Activated CD4-positive, alpha-beta T cell treated with anti-CD3 and anti-CD28 coated beads, Interleukin-2, amount 10 ng/mL, durations not matched to agents 7 days and 5 days (primary cell): Measurements from ENCODE around the gene PTGFR. TPM values are rescaled to one million over a fixed set of nuclear protein-coding genes. Genes with fewer than 3 reads are reported as not detected.

Experiments
- CTCF ChIA-PET: fragments of 350-600 bp; sonication (Branson Sonifier 250); formaldehyde crosslinking; loops from one replicate; lab custom pipeline; 2021; ENCODE audit warnings: antibody characterized with exemption; lab: Charles Lee
- POLR2A ChIA-PET: fragments of 350-600 bp; sonication (Branson Sonifier 250); formaldehyde crosslinking; loops from one replicate; lab custom pipeline; 2021; ENCODE audit warnings: antibody characterized with exemption; lab: Charles Lee
- DNase-seq: peaks from one replicate; pipeline ENCODE4 v3.0.0-alpha.2; 2020
- H3K27ac Mint-ChIP-seq: one replicate; pipeline ENCODE4 v1.8.0; 2021; ENCODE audit warnings: mild to moderate bottlenecking, moderate library complexity, mixed read lengths
- H3K27me3 Mint-ChIP-seq: one replicate; pipeline ENCODE4 v1.8.0; 2021; ENCODE audit warnings: mixed read lengths
- H3K36me3 Mint-ChIP-seq: one replicate; pipeline ENCODE4 v1.8.0; 2021; ENCODE audit warnings: low read depth, mixed read lengths
- H3K4me1 Mint-ChIP-seq: one replicate; pipeline ENCODE4 v1.8.0; 2021; ENCODE audit warnings: mixed read lengths
- H3K4me3 Mint-ChIP-seq: one replicate; pipeline ENCODE4 v1.8.0; 2021; ENCODE audit warnings: mild to moderate bottlenecking, moderate library complexity, mixed read lengths
- H3K9me3 Mint-ChIP-seq: one replicate; pipeline ENCODE4 v1.8.0; 2021; ENCODE audit warnings: mixed read lengths
- total RNA-seq, 2 experiments: library from RNA; stranded (reverse); gene quantifications; one replicate each; pipeline ENCODE4 v1.2.3, GENCODE V29; 2021

Gene PTGFR
- total RNA-seq, 2 experiments from 2014 or later: not detected

DNA sequence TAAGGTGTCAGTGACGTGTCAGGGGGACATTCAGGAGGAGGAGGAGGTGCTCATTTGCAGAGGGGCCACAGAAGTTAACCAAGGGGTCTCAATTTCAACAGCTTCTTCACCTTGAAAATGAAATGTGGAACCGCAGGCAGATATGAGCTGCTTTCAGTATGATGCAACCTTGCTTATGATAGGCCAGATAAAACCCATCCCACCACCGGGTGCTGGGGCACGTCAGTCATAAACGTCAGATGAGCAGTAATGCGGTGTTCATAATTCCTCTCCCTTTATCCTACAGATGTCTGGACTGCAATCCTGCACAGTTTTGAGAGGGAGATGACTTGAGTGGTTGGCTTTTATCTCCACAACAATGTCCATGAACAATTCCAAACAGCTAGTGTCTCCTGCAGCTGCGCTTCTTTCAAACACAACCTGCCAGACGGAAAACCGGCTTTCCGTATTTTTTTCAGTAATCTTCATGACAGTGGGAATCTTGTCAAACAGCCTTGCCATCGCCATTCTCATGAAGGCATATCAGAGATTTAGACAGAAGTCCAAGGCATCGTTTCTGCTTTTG is 1.7 kb downstream of the PTGFR start:
- Mint-ChIP-seq H3K27ac (no peak overlapping the region), H3K4me3 (no peak overlapping the region), H3K27me3 (peaks cover 44% of the 10 kb centered on the region), H3K36me3 (no peaks in the 10 kb centered on the region), H3K4me1 (peaks cover 4% of the 10 kb centered on the region), H3K9me3 (no peaks in the 10 kb centered on the region)
- no peak for DNase-seq
- ChIA-PET CTCF (no interaction called here), POLR2A (no interaction called here)

DNA sequence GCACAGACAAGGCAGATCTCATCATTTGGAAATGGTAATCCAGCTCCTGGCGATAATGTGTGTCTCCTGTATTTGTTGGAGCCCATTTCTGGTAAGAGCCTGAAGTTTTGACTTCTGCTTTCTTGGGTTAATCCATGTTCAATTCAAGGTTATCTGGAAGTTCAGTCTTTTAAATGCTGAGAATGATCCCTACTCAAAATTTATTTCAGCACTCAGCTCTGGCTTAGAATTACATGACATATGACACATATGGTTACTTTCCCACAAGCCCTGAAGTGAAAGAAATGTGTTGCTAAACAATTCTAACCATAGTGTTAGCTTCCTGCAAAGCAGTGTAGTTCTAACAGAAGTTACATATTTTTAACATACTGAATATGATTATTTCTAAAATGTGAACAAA is 2.7 kb downstream of the PTGFR start:
- H3K27me3 Mint-ChIP-seq: peaks cover 44% of the 10 kb centered on the region
- CTCF ChIA-PET: no interaction called here
- POLR2A ChIA-PET: no interaction called here
- H3K36me3 Mint-ChIP-seq: no peaks in the 10 kb centered on the region
- H3K4me1 Mint-ChIP-seq: peaks cover 4% of the 10 kb centered on the region
- no peaks in the 10 kb centered on the region for H3K9me3 Mint-ChIP-seq
- DNase-seq: no peak
- H3K4me3 Mint-ChIP-seq: no peak overlapping the region
- no peak overlapping the region for H3K27ac Mint-ChIP-seq

DNA sequence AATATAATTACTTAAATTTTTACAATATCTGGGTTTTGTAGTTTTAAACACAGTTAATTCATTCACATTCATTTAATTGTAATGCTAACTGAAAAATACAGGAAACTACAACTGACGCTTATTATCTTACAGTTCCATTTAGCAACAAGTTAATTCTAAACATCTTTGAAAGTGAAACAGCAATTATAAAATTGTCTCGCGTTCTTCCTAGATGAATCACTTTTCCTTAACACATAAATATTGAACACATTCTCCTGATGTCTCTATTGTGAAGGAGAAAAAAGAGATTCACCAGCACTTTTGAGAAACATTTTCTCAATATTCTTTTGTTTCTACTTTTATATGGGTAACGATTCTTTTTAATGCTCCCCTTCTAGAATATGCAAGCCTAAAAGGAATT is 6.4 kb downstream of the PTGFR start:
- ChIA-PET POLR2A (no interaction called here), CTCF (interaction anchor here (0.6 kb wide), 1 partner anchor 351 kb away, joined by 4 read pairs; no protein-coding TSS in a partner anchor)
- no peaks in the 10 kb centered on the region for H3K36me3 Mint-ChIP-seq
- no peak overlapping the region for H3K4me3 Mint-ChIP-seq
- no peaks in the 10 kb centered on the region for H3K9me3 Mint-ChIP-seq
- peaks cover 14% of the 10 kb centered on the region for H3K27me3 Mint-ChIP-seq
- no peaks in the 10 kb centered on the region for H3K4me1 Mint-ChIP-seq
- H3K27ac Mint-ChIP-seq: no peak overlapping the region
- DNase-seq: no peak

- H3K27ac Mint-ChIP-seq: no peak overlapping the region
- CTCF ChIA-PET: interaction anchor here (1.0 kb wide), 1 partner anchor 39 kb away, joined by 3 read pairs; no protein-coding TSS in a partner anchor
- no peaks in the 10 kb centered on the region for H3K36me3 Mint-ChIP-seq
Measured at GRCh38 chr1:78500529-78500928, 9.8 kb downstream of the PTGFR start.

GRCh38 chr1:78501203-78501602 is 10.4 kb downstream of the PTGFR start:
- no peak overlapping the region for H3K27ac Mint-ChIP-seq
- H3K27me3 Mint-ChIP-seq: no peaks in the 10 kb centered on the region
- ChIA-PET CTCF (interaction anchor here (1.0 kb wide), 1 partner anchor 40 kb away, joined by 3 read pairs; no protein-coding TSS in a partner anchor), POLR2A (no interaction called here)
- H3K4me3 Mint-ChIP-seq: no peak overlapping the region
- no peaks in the 10 kb centered on the region for H3K9me3 Mint-ChIP-seq
- H3K4me1 Mint-ChIP-seq: no peaks in the 10 kb centered on the region
- DNase-seq: no peak
- H3K36me3 Mint-ChIP-seq: no peaks in the 10 kb centered on the region

More at GRCh38 chr1:78500529-78500928, 9.8 kb downstream of the PTGFR start:
- H3K27me3 Mint-ChIP-seq: no peaks in the 10 kb centered on the region
- no peak overlapping the region for H3K4me3 Mint-ChIP-seq
- H3K4me1 Mint-ChIP-seq: no peaks in the 10 kb centered on the region
- DNase-seq: no peak
- H3K9me3 Mint-ChIP-seq: no peaks in the 10 kb centered on the region
- POLR2A ChIA-PET: no interaction called here

- ChIA-PET POLR2A (no interaction called here), CTCF (no interaction called here)
- H3K36me3 Mint-ChIP-seq: no peaks in the 10 kb centered on the region
- H3K27me3 Mint-ChIP-seq: peaks cover 2% of the 10 kb centered on the region
- H3K9me3 Mint-ChIP-seq: peaks cover 13% of the 10 kb centered on the region
- no peak overlapping the region for H3K27ac Mint-ChIP-seq
- H3K4me1 Mint-ChIP-seq: no peaks in the 10 kb centered on the region
- no peak for DNase-seq
- H3K4me3 Mint-ChIP-seq: no peak overlapping the region
Measured at GRCh38 chr1:78511334-78511733, 20.6 kb downstream of the PTGFR start.

GRCh38 chr1:78516716-78517115 is 25.9 kb downstream of the PTGFR start:
- Mint-ChIP-seq H3K36me3 (no peaks in the 10 kb centered on the region), H3K9me3 (peaks cover 5% of the 10 kb centered on the region), H3K27me3 (no peaks in the 10 kb centered on the region), H3K4me1 (no peaks in the 10 kb centered on the region), H3K27ac (no peak overlapping the region), H3K4me3 (no peak overlapping the region)
- ChIA-PET POLR2A (no interaction called here), CTCF (no interaction called here)
- DNase-seq: no peak

GRCh38 chr1:78519446-78519845 is 28.7 kb downstream of the PTGFR start:
- no peak overlapping the region for H3K27ac Mint-ChIP-seq
- no peaks in the 10 kb centered on the region for H3K4me1 Mint-ChIP-seq
- POLR2A ChIA-PET: no interaction called here
- CTCF ChIA-PET: no interaction called here
- H3K9me3 Mint-ChIP-seq: no peaks in the 10 kb centered on the region
- no peaks in the 10 kb centered on the region for H3K36me3 Mint-ChIP-seq
- DNase-seq: no peak
- no peaks in the 10 kb centered on the region for H3K27me3 Mint-ChIP-seq
- H3K4me3 Mint-ChIP-seq: no peak overlapping the region

DNA sequence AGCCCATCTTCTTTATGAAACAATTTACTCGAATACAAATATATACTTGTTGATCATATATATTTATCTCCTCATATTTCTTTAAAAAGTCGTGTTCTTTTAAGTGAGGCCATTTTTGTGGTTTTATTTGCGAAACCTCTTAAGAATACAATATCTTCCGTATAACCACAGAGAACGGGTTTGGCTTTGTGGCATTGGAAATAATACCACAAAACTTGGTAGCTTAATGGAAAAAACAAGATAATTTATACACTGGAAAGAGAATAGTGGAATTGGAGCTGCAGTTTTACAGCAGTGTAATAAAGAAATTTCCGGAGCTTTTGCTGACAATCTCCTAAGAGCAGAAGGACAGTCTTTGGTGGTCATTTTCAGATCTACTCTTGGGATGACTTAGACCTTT is 29.4 kb downstream of the PTGFR start:
- Mint-ChIP-seq H3K9me3 (no peaks in the 10 kb centered on the region), H3K4me1 (no peaks in the 10 kb centered on the region), H3K27ac (no peak overlapping the region), H3K27me3 (no peaks in the 10 kb centered on the region), H3K4me3 (no peak overlapping the region), H3K36me3 (no peaks in the 10 kb centered on the region)
- CTCF ChIA-PET: no interaction called here
- POLR2A ChIA-PET: no interaction called here
- DNase-seq: no peak

GRCh38 chr1:78520843-78521242 is 30.1 kb downstream of the PTGFR start:
- no peaks in the 10 kb centered on the region for H3K4me1 Mint-ChIP-seq
- H3K27ac Mint-ChIP-seq: no peak overlapping the region
- no peaks in the 10 kb centered on the region for H3K27me3 Mint-ChIP-seq
- H3K4me3 Mint-ChIP-seq: no peak overlapping the region
- H3K36me3 Mint-ChIP-seq: no peaks in the 10 kb centered on the region
- DNase-seq: no peak
- H3K9me3 Mint-ChIP-seq: no peaks in the 10 kb centered on the region
- POLR2A ChIA-PET: no interaction called here
- CTCF ChIA-PET: no interaction called here

DNA sequence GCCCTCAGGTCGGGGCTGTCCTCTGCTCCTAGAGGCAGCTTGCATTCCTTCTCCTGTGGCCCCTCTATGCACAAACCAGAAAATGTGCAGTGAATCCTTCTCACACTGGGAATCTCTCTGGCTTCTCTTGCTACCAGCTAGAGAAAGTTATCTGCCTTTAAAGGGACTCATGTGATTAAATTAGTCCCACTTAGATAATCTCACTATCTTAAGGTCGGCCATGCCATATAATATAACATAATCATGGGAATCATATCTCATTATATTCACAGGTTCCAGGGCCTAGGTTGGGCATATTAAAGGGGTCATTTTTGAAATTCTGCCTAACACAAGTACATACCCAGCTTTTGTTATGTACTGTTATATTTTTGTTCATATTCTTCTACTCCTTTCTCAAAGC is 31.4 kb downstream of the PTGFR start:
- no peaks in the 10 kb centered on the region for H3K27me3 Mint-ChIP-seq
- H3K4me1 Mint-ChIP-seq: no peaks in the 10 kb centered on the region
- ChIA-PET POLR2A (no interaction called here), CTCF (no interaction called here)
- no peaks in the 10 kb centered on the region for H3K36me3 Mint-ChIP-seq
- DNase-seq: no peak
- no peak overlapping the region for H3K4me3 Mint-ChIP-seq
- H3K27ac Mint-ChIP-seq: no peak overlapping the region
- H3K9me3 Mint-ChIP-seq: no peaks in the 10 kb centered on the region

DNA sequence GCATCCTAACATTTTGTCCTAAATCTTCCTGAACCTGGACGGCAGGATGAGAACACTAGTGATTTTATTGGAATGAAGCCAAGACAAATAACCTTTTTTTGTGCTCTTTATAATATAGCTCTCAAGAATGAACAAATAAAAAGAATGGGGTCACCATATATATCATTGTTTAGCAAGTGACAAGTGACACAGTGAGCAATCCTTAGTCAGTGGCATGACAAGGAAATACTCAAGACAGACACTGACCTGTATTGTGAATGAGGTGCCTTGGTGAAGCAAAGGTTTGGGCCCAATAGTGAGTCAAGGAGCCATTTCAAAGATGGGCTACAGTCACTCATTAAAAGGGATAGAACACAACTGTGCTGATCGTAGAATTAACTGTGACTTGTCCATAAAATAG is 35.7 kb downstream of the PTGFR start:
- Mint-ChIP-seq H3K9me3 (no peaks in the 10 kb centered on the region), H3K36me3 (no peaks in the 10 kb centered on the region), H3K27me3 (no peaks in the 10 kb centered on the region), H3K27ac (no peak overlapping the region), H3K4me3 (no peak overlapping the region), H3K4me1 (no peaks in the 10 kb centered on the region)
- ChIA-PET POLR2A (no interaction called here), CTCF (no interaction called here)
- no peak for DNase-seq

GRCh38 chr1:78527706-78528105 is 36.9 kb downstream of the PTGFR start:
- ChIA-PET POLR2A (no interaction called here), CTCF (no interaction called here)
- no peak overlapping the region for H3K27ac Mint-ChIP-seq
- DNase-seq: no peak
- no peaks in the 10 kb centered on the region for H3K4me1 Mint-ChIP-seq
- no peaks in the 10 kb centered on the region for H3K36me3 Mint-ChIP-seq
- H3K4me3 Mint-ChIP-seq: no peak overlapping the region
- H3K27me3 Mint-ChIP-seq: no peaks in the 10 kb centered on the region
- H3K9me3 Mint-ChIP-seq: no peaks in the 10 kb centered on the region

DNA sequence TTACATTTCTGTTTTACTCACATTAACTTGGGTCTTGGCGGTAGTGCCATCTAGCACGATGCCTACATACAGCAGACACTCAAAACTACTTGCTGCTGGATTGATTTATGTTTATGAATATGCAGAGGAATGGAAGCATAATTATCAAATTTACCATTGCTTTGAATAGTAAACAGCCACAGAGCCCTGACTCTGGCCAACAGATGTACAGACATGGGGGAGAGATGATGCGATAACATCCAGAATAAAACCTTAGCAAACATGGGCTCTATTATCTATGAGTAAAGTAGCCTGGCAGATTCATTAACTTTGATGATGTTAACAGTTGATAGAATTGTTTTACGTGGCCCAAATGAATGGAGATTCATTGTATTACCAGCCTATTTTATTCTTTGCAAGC is 42.8 kb downstream of the PTGFR start:
- H3K4me3 Mint-ChIP-seq: no peak overlapping the region
- H3K4me1 Mint-ChIP-seq: no peaks in the 10 kb centered on the region
- POLR2A ChIA-PET: no interaction called here
- no peak overlapping the region for H3K27ac Mint-ChIP-seq
- CTCF ChIA-PET: no interaction called here
- no peaks in the 10 kb centered on the region for H3K27me3 Mint-ChIP-seq
- H3K36me3 Mint-ChIP-seq: no peaks in the 10 kb centered on the region
- no peaks in the 10 kb centered on the region for H3K9me3 Mint-ChIP-seq
- DNase-seq: no peak
